Suprapubic skin (tissue), 4 donors: Measurements from ENCODE around the gene DCP1A.

Experiments used
- EP300 ChIP-seq: sonication (generic); formaldehyde crosslinking; IDR thresholded peaks from one replicate; pipeline ENCODE4 v1.6.1; 2017; ENCODE audit warnings: antibody characterized with exemption
- POLR2A ChIP-seq, 2 donors: fragments of 450-650 bp; IDR thresholded peaks; one replicate each; pipeline ENCODE4 v1.6.1; 2017; ENCODE audit warnings: antibody characterized with exemption in 2 of 2, mild to moderate bottlenecking in 2 of 2, moderate library complexity in 2 of 2
- POLR2AphosphoS5 ChIP-seq, 3 donors: sonication (generic); formaldehyde crosslinking; IDR thresholded peaks; one replicate each; pipeline ENCODE4 v1.6.1; 2017; ENCODE audit warnings: antibody characterized with exemption in 3 of 3
- TF ChIP-seq, protein P1 (sequence below), 2 donors: fragments of 200-600 bp in 1 of 2; fragments of 450-650 bp in 1 of 2; sonication (generic) in 1 of 2; IDR thresholded peaks; one replicate each; pipeline ENCODE4 v1.5.1; 2016 to 2019; ENCODE audit warnings: antibody characterized with exemption in 2 of 2, mild to moderate bottlenecking in 1 of 2, moderate library complexity in 1 of 2

DNA sequence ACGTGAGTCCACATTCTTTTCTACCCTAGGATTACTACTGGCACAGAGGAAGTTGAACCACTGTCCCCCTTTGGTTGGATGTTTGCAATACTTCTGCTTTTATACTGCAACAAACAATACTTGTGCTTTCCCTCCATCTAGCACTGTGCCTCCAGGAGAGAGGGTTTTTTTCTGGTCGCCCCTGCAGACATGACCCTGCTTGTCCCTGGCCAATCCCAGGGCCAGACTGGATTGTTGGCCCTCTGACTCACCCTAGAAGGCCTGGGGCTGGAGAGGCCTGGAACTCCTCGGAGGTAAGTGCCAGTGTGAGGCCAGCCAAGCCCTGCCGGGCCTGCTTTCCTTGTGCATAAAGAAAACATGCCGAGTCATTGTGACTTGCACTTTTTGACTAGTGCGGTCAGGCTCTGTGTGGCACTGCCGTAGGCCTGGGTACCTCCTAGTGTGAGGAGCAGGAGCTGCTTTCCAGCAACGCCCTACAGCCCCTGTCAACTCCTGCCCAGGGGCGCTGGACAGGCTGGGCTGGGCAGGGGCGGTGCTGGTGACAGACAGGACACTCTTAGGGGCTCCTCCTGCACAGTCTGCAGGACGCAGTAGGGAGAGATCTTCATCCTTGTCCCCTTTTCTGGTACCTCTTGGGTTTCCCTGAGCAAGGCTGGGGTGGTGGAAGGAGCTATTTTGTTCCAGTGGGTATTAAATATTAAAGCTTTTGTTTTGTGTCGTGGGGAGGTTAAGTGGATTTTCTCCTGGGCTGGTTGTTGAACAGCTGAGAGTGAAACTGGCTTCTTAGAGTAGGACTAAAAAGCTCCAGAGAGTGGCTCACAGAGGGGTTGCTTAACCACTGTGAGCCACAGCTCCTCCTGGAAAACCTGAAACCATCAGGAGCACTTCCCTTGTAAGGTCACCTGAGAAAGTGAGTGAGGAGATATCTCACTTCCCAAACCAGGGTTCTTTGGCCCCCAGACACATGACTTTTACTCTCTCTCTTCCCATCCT lies 77.2 kb downstream of the DCP1A start:
- TF ChIP-seq, protein P1, sequence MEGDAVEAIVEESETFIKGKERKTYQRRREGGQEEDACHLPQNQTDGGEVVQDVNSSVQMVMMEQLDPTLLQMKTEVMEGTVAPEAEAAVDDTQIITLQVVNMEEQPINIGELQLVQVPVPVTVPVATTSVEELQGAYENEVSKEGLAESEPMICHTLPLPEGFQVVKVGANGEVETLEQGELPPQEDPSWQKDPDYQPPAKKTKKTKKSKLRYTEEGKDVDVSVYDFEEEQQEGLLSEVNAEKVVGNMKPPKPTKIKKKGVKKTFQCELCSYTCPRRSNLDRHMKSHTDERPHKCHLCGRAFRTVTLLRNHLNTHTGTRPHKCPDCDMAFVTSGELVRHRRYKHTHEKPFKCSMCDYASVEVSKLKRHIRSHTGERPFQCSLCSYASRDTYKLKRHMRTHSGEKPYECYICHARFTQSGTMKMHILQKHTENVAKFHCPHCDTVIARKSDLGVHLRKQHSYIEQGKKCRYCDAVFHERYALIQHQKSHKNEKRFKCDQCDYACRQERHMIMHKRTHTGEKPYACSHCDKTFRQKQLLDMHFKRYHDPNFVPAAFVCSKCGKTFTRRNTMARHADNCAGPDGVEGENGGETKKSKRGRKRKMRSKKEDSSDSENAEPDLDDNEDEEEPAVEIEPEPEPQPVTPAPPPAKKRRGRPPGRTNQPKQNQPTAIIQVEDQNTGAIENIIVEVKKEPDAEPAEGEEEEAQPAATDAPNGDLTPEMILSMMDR (IDR thresholded peaks at IDR 0.05), result no peak
- TF ChIP-seq EP300 (no peak), POLR2A (IDR thresholded peaks at IDR 0.05) (no peak), POLR2AphosphoS5 (IDR thresholded peaks at IDR 0.05) (peak; percentile 31 to 81 (median 70))
